Psoas muscle (tissue), 8 donors: Measurements from ENCODE around the gene UBAP1L. TPM values are rescaled to one million over a fixed set of nuclear protein-coding genes. Genes with fewer than 3 reads are reported as not detected.

Experiments
- ATAC-seq, 4 donors: fragments of 200-7000 bp; cut with Tn5 transposase; one replicate each; pipeline ENCODE4 v1.9.1; 2020; ENCODE audit warnings: moderate library complexity in 3 of 4, mild to moderate bottlenecking in 2 of 4
- DNase-seq, 2 donors: peaks; one replicate each; pipeline ENCODE4 v3.0.0-alpha.2; 2020
- H3K27ac ChIP-seq: fragments of 200-600 bp; one replicate; pipeline ENCODE4 v1.8.0; 2022
- H3K27me3 ChIP-seq, 3 donors: fragments of 200-600 bp in 1 of 3; one replicate each; pipeline versions ENCODE4 v1.6.1 to v1.8.0; 2013 to 2022; ENCODE audit warnings: low read length in 2 of 3, mild to moderate bottlenecking in 2 of 3, moderate library complexity in 1 of 3; ENCODE audit not compliant: insufficient read depth in 3 of 3
- H3K36me3 ChIP-seq, 2 donors: fragments of 200-600 bp in 1 of 2; one replicate each; pipeline versions ENCODE4 v1.6.1 to v1.8.0; 2013 to 2022; ENCODE audit warnings: low read depth in 1 of 2, mild to moderate bottlenecking in 1 of 2, moderate library complexity in 1 of 2; ENCODE audit not compliant: insufficient read depth in 1 of 2
- H3K4me1 ChIP-seq: fragments of 200-600 bp; one replicate; pipeline ENCODE4 v1.8.0; 2022
- H3K4me3 ChIP-seq: fragments of 200-600 bp; one replicate; pipeline ENCODE4 v1.8.0; 2022; ENCODE audit warnings: mild to moderate bottlenecking
- H3K9me3 ChIP-seq: fragments of 200-600 bp; one replicate; pipeline ENCODE4 v1.8.0; 2022
- CTCF ChIP-seq: fragments of 200-600 bp; IDR thresholded peaks from one replicate; pipeline ENCODE4 v1.8.0; 2022; ENCODE audit warnings: antibody characterized with exemption
- WGBS, 3 donors: extraction: QIAGEN DNeasy Blood & Tissue Kit; methylation state at CpG; one replicate each; pipeline versions ENCODE4 v1.1.6 to v1.1.7; 2013; 5-methylcytosine and 5-hydroxymethylcytosine counted together
- intact Hi-C, 2 donors: fragments of 100-400 bp; cut with DNase I; formaldehyde crosslinking; loops; one replicate each; pipeline versions ENCODE4 v1.11.0 to v1.14.2; 2022
- polyA plus RNA-seq, 3 donors: library from polyadenylated mRNA; stranded (reverse); fragments of 200-250 nt; gene quantifications; one replicate each; pipeline ENCODE4 v1.2.3, GENCODE V29; 2013
- total RNA-seq, 4 donors: library from RNA; stranded (reverse); fragmentation: NEBNext Ultra II Directional in 2 of 4; extraction: Animal tissue kit (Norgen Biotek cat#: 25700) in 2 of 4; gene quantifications; one replicate each; pipeline versions ENCODE4 v1.2.1 to v1.2.4, GENCODE V29; 2021 to 2023
- donor health status: healthy with polysubstance abuse.
- donor health status: DM: no; HTN: no; CAD: no; lungs with moderate emphysema.
- donor health status: Bipolar disorder and iron deficiency.
- donor health status: healthy.
- donor health status: DM: yes; HTN: yes; CAD: no.
- donor health status: DM: no; HTN: no; CAD: no.
- donor health status: DM: no; HTN: no; CAD: no.
- donor health status: DM: yes; HTN: yes; CAD: no.

Gene UBAP1L
- total and polyA plus RNA-seq, 7 donors: 0.79 to 2.8 (median 1.1) TPM

GRCh38 chr15:65066635-65067316 is 48.2 kb downstream of the UBAP1L start:
- ATAC-seq (no peak), DNase-seq (no peak)
- Histone ChIP-seq H3K27me3 (peaks cover 0 to 5% (median 2%) of the 10 kb centered on the region in 3 donors), H3K27ac (peak overlapping the region; percentile 59), H3K4me1 (peaks cover 27% of the 10 kb centered on the region), H3K4me3 (peak overlapping the region; percentile 65), H3K36me3 (no peaks in the 10 kb centered on the region), H3K9me3 (no peaks in the 10 kb centered on the region)
- intact Hi-C loops: no loop called here
- WGBS, 3 donors: 55 to 60% (median 58%) methylated on average over 9 of the region's 9 CpGs
- no peak for TF ChIP-seq CTCF

- Histone ChIP-seq H3K4me3 (peak overlapping the region; percentile 65), H3K36me3 (no peaks in the 10 kb centered on the region), H3K27me3 (peaks cover 0 to 5% (median 2%) of the 10 kb centered on the region in 3 donors), H3K4me1 (peaks cover 21% of the 10 kb centered on the region), H3K27ac (peak overlapping the region; percentile 59), H3K9me3 (no peaks in the 10 kb centered on the region)
- intact Hi-C loops: no loop called here
- 67 to 74% (median 74%) methylated on average over 3 of the region's 3 CpGs for WGBS, 3 donors
- no peak for TF ChIP-seq CTCF
- DNase-seq (no peak), ATAC-seq (no peak)
Measured at GRCh38 chr15:65066001-65066634, 48.9 kb downstream of the UBAP1L start.

- DNase-seq: no peak
- intact Hi-C loops: no loop called here
- Histone ChIP-seq H3K27me3 (peaks cover 0 to 4% (median 2%) of the 10 kb centered on the region in 3 donors), H3K4me1 (no peaks in the 10 kb centered on the region), H3K36me3 (peaks cover 0 to 15% of the 10 kb centered on the region in 2 donors), H3K4me3 (no peak overlapping the region), H3K27ac (no peak overlapping the region), H3K9me3 (no peaks in the 10 kb centered on the region)
- TF ChIP-seq CTCF: no peak
- no peak for ATAC-seq
- WGBS, 3 donors: 77 to 84% (median 83%) methylated on average over 5 of the region's 5 CpGs
Measured at GRCh38 chr15:65062726-65063125, 52.3 kb downstream of the UBAP1L start.

- Histone ChIP-seq H3K27ac (no peak overlapping the region), H3K4me1 (no peaks in the 10 kb centered on the region), H3K36me3 (peaks cover 3 to 22% of the 10 kb centered on the region in 2 donors), H3K9me3 (no peaks in the 10 kb centered on the region), H3K27me3 (no peaks in the 10 kb centered on the region), H3K4me3 (no peak overlapping the region)
- ATAC-seq: no peak
- TF ChIP-seq CTCF: no peak
- WGBS, 3 donors: 88 to 92% (median 90%) methylated on average over 4 to 5 of the region's 5 CpGs
- intact Hi-C loops: no loop called here
- DNase-seq: no peak
Measured at GRCh38 chr15:65062061-65062460, 52.9 kb downstream of the UBAP1L start.
